22Rv1 (cell line): ENCODE data around the gene BTNL9.

ENCODE experiments used
- CTCF ChIP-seq: fragments of 450-650 bp; IDR thresholded peaks from 2 replicates; pipeline ENCODE4 v1.5.1; 2017; ENCODE audit warnings: mild to moderate bottlenecking
- ZFX ChIP-seq: fragments of 450-650 bp; IDR thresholded peaks from 2 replicates; pipeline ENCODE4 v1.6.1; 2017; ENCODE audit warnings: antibody characterized with exemption, borderline replicate concordance

- TF ChIP-seq CTCF: no peak
- TF ChIP-seq ZFX: no peak
Observed at GRCh38 chr5:181098762-181099601, 58.9 kb downstream of the BTNL9 start.
